Esophagus squamous epithelium (tissue), 5 donors: ENCODE measurements around the gene SYNE3. TPM values are rescaled to one million over a fixed set of nuclear protein-coding genes. Genes with fewer than 3 reads are reported as not detected.

Experiments
- DNase-seq: peaks from one replicate; lab custom pipeline; 2025; lab: John Stamatoyannopoulos, UW
- H3K27ac ChIP-seq, 4 donors: fragments of 200-600 bp; sonication (generic); one replicate each; pipeline ENCODE4 v1.5.1; 2016 to 2019; ENCODE audit warnings: mild to moderate bottlenecking in 1 of 4
- H3K27me3 ChIP-seq, 4 donors: fragments of 200-600 bp; sonication (generic); 1 replicate in 3 of 4; 2 replicates in 1 of 4; pipeline versions ENCODE4 v1.5.1 to v1.6.0; 2017 to 2021; ENCODE audit warnings: antibody characterized with exemption in 1 of 4
- H3K36me3 ChIP-seq, 3 donors: fragments of 200-600 bp; sonication (generic); one replicate each; pipeline ENCODE4 v1.5.1; 2016 to 2019
- H3K4me1 ChIP-seq, 3 donors: fragments of 200-600 bp; sonication (generic); one replicate each; pipeline ENCODE4 v1.5.1; 2017 to 2019
- H3K4me3 ChIP-seq, 4 donors: fragments of 200-600 bp; sonication (generic); 1 replicate in 3 of 4; 2 replicates in 1 of 4; pipeline ENCODE4 v1.5.1; 2016 to 2019; ENCODE audit warnings: mild to moderate bottlenecking in 2 of 4, moderate library complexity in 1 of 4
- H3K9me3 ChIP-seq, 3 donors: fragments of 200-600 bp; sonication (generic); one replicate each; pipeline ENCODE4 v1.5.1; 2016 to 2019
- CTCF ChIP-seq, 6 experiments: fragments of 450-650 bp in 4 of 6; fragments of 200-600 bp in 2 of 6; sonication (generic) in 2 of 6; IDR thresholded peaks; one replicate each; pipeline ENCODE4 v1.5.1; 2016 to 2019; ENCODE audit warnings: antibody characterized with exemption in 6 of 6, mild to moderate bottlenecking in 4 of 6, moderate library complexity in 4 of 6
- POLR2A ChIP-seq, 4 donors: fragments of 450-650 bp; IDR thresholded peaks; one replicate each; pipeline ENCODE4 v1.6.1; 2017; ENCODE audit warnings: antibody characterized with exemption in 4 of 4, mild to moderate bottlenecking in 4 of 4, moderate library complexity in 3 of 4
- WGBS, 2 donors: methylation state at CpG; one replicate each; pipeline ENCODE4 v1.1.5; 2018; 5-methylcytosine and 5-hydroxymethylcytosine counted together
- intact Hi-C: fragments of 100-400 bp; cut with DNase I; formaldehyde crosslinking; loops from one replicate; pipeline ENCODE4 v1.15.0; 2022
- total RNA-seq, 4 donors: library from RNA; depleted of rRNA; stranded (reverse); fragments of >200 nt; gene quantifications; one replicate each; pipeline ENCODE4 v1.1.0, GENCODE V29; 2016
- donor health status: DM: yes; HTN: yes; CAD: no.

SYNE3 gene
- total RNA-seq, 4 donors from 2014 or later, result 1.5 to 11.6 (median 5.5) TPM

GRCh38 chr14:95537298-95538089 lies 21.0 kb upstream of the SYNE3 start:
- Histone ChIP-seq H3K27me3 (no peaks in the 10 kb centered on the region), H3K27ac (no peak overlapping the region), H3K4me1 (peaks cover 27 to 49% (median 38%) of the 10 kb centered on the region in 3 donors), H3K9me3 (no peaks in the 10 kb centered on the region), H3K36me3 (no peaks in the 10 kb centered on the region), H3K4me3 (no peak overlapping the region)
- intact Hi-C loops, result no loop called here
- TF ChIP-seq CTCF (IDR thresholded peaks at IDR 0.05) (no peak), POLR2A (IDR thresholded peaks at IDR 0.05) (no peak)
- no peak for DNase-seq
- WGBS, 2 donors, result 68 to 70% methylated on average over 9 of the region's 9 CpGs

GRCh38 chr14:95536671-95537070 lies 20.2 kb upstream of the SYNE3 start:
- no peaks in the 10 kb centered on the region for H3K27me3 ChIP-seq
- peak overlapping the region in 2 of 4 donors; percentile 1 to 74 for H3K4me3 ChIP-seq
- intact Hi-C loops, result no loop called here
- H3K36me3 ChIP-seq, result no peaks in the 10 kb centered on the region
- WGBS, 2 donors, result 74 to 75% methylated on average over 5 of the region's 5 CpGs
- TF ChIP-seq POLR2A (IDR thresholded peaks at IDR 0.05) (no peak), CTCF (IDR thresholded peaks at IDR 0.05) (no peak)
- peaks cover 30 to 57% (median 46%) of the 10 kb centered on the region in 3 donors for H3K4me1 ChIP-seq
- no peak overlapping the region for H3K27ac ChIP-seq
- no peaks in the 10 kb centered on the region for H3K9me3 ChIP-seq
- no peak for DNase-seq

- Histone ChIP-seq H3K36me3 (no peaks in the 10 kb centered on the region), H3K27ac (peak overlapping the region in 2 of 4 donors; percentile 78 to 79), H3K9me3 (no peaks in the 10 kb centered on the region), H3K4me1 (peaks cover 35 to 62% (median 51%) of the 10 kb centered on the region in 3 donors), H3K27me3 (no peaks in the 10 kb centered on the region), H3K4me3 (peak overlapping the region; percentile 74 to 99 (median 91))
- TF ChIP-seq POLR2A (IDR thresholded peaks at IDR 0.05) (no peak), CTCF (IDR thresholded peaks at IDR 0.05) (no peak)
- 26 to 32% methylated on average over 4 of the region's 4 CpGs for WGBS, 2 donors
- DNase-seq, result no peak
- intact Hi-C loops, result no loop called here
Measured at GRCh38 chr14:95536036-95536593, 19.7 kb upstream of the SYNE3 start.

- Histone ChIP-seq H3K36me3 (no peaks in the 10 kb centered on the region), H3K4me1 (peaks cover 41 to 69% (median 54%) of the 10 kb centered on the region in 3 donors), H3K27me3 (no peaks in the 10 kb centered on the region), H3K9me3 (no peaks in the 10 kb centered on the region), H3K4me3 (peak overlapping the region; percentile 74 to 99 (median 91)), H3K27ac (peak overlapping the region; percentile 78 to 91 (median 83))
- WGBS, 2 donors, result 3 to 4% methylated on average over 16 to 18 of the region's 52 CpGs
- intact Hi-C loops, result no loop called here
- DNase-seq, result no peak
- TF ChIP-seq CTCF (IDR thresholded peaks at IDR 0.05) (peak in 1 of 6 experiments; percentile 0), POLR2A (IDR thresholded peaks at IDR 0.05) (no peak)
Measured at GRCh38 chr14:95535226-95536021, 19.0 kb upstream of the SYNE3 start.
